SK-N-SH treated with all-trans-retinoic acid at 6 μM for 48 hours (cell line): Measurements from ENCODE around the gene PLPP1.

Experiments used
- ATAC-seq: fragments of 200-7000 bp; cut with Tn5 transposase; 3 replicates; pipeline ENCODE4 v1.9.1; 2020; ENCODE audit warnings: mild to moderate bottlenecking, moderate library complexity
- ARNTL ChIP-seq: fragments of 450-650 bp; formaldehyde crosslinking; IDR thresholded peaks from 2 replicates; pipeline ENCODE4 v1.5.0; 2020; ENCODE audit warnings: low read depth, mild to moderate bottlenecking, moderate library complexity, borderline replicate concordance
- CSDC2 ChIP-seq: fragments of 250-450 bp; sonication (Bioruptor Pico); IDR thresholded peaks from 2 replicates; pipeline ENCODE4 v1.5.0; 2020; ENCODE audit warnings: mild to moderate bottlenecking, moderate library complexity
- ESRRG ChIP-seq: fragments of 250-450 bp; sonication (Bioruptor Pico); IDR thresholded peaks from 2 replicates; pipeline ENCODE4 v1.6.1; 2021; ENCODE audit warnings: mild to moderate bottlenecking
- GLIS3 ChIP-seq: fragments of 250-450 bp; sonication (Bioruptor Pico); IDR thresholded peaks from 2 replicates; pipeline ENCODE4 v1.5.0; 2020; ENCODE audit warnings: mild to moderate bottlenecking, moderate library complexity
- OSR1 ChIP-seq: fragments of 250-450 bp; sonication (Bioruptor Pico); IDR thresholded peaks from 2 replicates; pipeline ENCODE4 v1.8.0; 2022; ENCODE audit warnings: moderate library complexity, mild to moderate bottlenecking, inconsistent platforms
- TCF4 ChIP-seq: fragments of 250-450 bp; sonication (Bioruptor Pico); IDR thresholded peaks from 2 replicates; pipeline ENCODE4 v1.8.0; 2021; ENCODE audit warnings: mild to moderate bottlenecking, moderate library complexity, borderline replicate concordance
- TOX ChIP-seq: fragments of 250-450 bp; sonication (Bioruptor Pico); IDR thresholded peaks from 2 replicates; pipeline ENCODE4 v1.8.0; 2021; ENCODE audit warnings: mild to moderate bottlenecking, moderate library complexity, borderline replicate concordance
- ZNF565 ChIP-seq: fragments of 450-650 bp; formaldehyde crosslinking; conservative IDR thresholded peaks from 2 replicates; pipeline ENCODE4 v1.5.0; 2020; ENCODE audit warnings: low read depth, mild to moderate bottlenecking, moderate library complexity
- ZNF70 ChIP-seq: fragments of 450-650 bp; formaldehyde crosslinking; IDR thresholded peaks from 2 replicates; pipeline ENCODE4 v1.5.0; 2020; ENCODE audit warnings: mild to moderate bottlenecking, moderate library complexity
- ZNF8 ChIP-seq: fragments of 450-650 bp; formaldehyde crosslinking; IDR thresholded peaks from 2 replicates; pipeline ENCODE4 v1.5.0; 2020; ENCODE audit warnings: mild to moderate bottlenecking, moderate library complexity
- TF ChIP-seq, protein P1 (sequence below): fragments of 250-450 bp; sonication (Bioruptor Pico); IDR thresholded peaks from 2 replicates; pipeline ENCODE4 v1.8.0; 2021; ENCODE audit warnings: low read depth, mild to moderate bottlenecking, moderate library complexity, borderline replicate concordance
- TF ChIP-seq, protein P2 (sequence below): fragments of 250-450 bp; sonication (Bioruptor Pico); IDR thresholded peaks from 2 replicates; pipeline ENCODE4 v1.5.0; 2020; ENCODE audit warnings: mild to moderate bottlenecking, moderate library complexity
- TF ChIP-seq, protein P3 (sequence below): fragments of 250-450 bp; sonication (Bioruptor Pico); IDR thresholded peaks from 2 replicates; pipeline ENCODE4 v1.5.1; 2020; ENCODE audit warnings: low read depth, mild to moderate bottlenecking, moderate library complexity
- TF ChIP-seq, protein P4 (sequence below): fragments of 250-450 bp; sonication (Bioruptor Pico); IDR thresholded peaks from 2 replicates; pipeline ENCODE4 v1.5.1; 2021; ENCODE audit warnings: mild to moderate bottlenecking, moderate library complexity
- TF ChIP-seq, protein P5 (sequence below): fragments of 250-450 bp; sonication (Bioruptor Pico); IDR thresholded peaks from 2 replicates; pipeline ENCODE4 v1.8.0; 2020; ENCODE audit warnings: mild to moderate bottlenecking, moderate library complexity, borderline replicate concordance

Gene PLPP1

DNA sequence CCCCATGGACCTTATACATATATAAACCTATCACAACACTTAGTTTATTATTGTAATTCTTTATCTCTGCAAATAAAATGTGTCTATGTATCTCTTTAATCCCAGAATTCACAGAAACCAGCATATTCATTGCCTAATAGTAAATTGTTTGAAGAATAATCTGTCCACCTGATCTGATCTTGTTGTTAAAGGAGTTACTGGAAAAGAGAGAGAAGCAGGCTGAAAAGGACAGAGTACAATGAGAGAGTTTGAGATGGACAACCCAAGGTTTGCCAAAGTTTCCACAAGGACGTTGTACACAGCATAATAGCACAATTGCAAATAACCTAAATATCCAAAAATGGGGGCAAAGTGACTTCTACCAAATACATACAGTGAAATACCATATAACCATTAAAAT lies 23.8 kb downstream of the PLPP1 start:
- ATAC-seq = no peak
- TF ChIP-seq GLIS3 (CRISPR knock-in tag) = no peak
- TF ChIP-seq, protein P1, sequence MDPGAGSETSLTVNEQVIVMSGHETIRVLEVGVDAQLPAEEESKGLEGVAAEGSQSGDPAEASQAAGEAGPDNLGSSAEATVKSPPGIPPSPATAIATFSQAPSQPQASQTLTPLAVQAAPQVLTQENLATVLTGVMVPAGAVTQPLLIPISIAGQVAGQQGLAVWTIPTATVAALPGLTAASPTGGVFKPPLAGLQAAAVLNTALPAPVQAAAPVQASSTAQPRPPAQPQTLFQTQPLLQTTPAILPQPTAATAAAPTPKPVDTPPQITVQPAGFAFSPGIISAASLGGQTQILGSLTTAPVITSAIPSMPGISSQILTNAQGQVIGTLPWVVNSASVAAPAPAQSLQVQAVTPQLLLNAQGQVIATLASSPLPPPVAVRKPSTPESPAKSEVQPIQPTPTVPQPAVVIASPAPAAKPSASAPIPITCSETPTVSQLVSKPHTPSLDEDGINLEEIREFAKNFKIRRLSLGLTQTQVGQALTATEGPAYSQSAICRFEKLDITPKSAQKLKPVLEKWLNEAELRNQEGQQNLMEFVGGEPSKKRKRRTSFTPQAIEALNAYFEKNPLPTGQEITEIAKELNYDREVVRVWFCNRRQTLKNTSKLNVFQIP (CRISPR knock-in tag) = no peak
- no peak for TF ChIP-seq ZNF565 (CRISPR knock-in tag)

DNA sequence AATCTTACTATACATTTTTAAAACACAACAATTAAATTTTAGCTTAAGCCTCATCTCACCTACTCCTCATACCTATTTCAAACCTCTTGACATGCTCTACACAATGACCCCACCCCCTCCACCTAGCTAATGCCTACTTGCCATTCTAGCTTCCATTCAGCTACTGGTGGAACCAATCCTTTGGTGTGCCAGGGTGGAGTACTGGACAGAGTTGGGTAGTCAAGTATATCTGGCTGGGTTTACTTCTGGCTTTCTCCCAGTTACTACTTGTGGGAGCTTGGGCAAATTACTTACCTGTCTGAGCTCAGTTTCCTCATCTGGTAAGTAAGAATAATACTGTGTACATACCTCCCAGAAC lies 24.3 kb downstream of the PLPP1 start:
- TF ChIP-seq ZNF565 (CRISPR knock-in tag) (no peak), OSR1 (CRISPR knock-in tag) (no peak), ESRRG (CRISPR knock-in tag) (no peak), GLIS3 (CRISPR knock-in tag) (no peak)
- TF ChIP-seq, protein P2, sequence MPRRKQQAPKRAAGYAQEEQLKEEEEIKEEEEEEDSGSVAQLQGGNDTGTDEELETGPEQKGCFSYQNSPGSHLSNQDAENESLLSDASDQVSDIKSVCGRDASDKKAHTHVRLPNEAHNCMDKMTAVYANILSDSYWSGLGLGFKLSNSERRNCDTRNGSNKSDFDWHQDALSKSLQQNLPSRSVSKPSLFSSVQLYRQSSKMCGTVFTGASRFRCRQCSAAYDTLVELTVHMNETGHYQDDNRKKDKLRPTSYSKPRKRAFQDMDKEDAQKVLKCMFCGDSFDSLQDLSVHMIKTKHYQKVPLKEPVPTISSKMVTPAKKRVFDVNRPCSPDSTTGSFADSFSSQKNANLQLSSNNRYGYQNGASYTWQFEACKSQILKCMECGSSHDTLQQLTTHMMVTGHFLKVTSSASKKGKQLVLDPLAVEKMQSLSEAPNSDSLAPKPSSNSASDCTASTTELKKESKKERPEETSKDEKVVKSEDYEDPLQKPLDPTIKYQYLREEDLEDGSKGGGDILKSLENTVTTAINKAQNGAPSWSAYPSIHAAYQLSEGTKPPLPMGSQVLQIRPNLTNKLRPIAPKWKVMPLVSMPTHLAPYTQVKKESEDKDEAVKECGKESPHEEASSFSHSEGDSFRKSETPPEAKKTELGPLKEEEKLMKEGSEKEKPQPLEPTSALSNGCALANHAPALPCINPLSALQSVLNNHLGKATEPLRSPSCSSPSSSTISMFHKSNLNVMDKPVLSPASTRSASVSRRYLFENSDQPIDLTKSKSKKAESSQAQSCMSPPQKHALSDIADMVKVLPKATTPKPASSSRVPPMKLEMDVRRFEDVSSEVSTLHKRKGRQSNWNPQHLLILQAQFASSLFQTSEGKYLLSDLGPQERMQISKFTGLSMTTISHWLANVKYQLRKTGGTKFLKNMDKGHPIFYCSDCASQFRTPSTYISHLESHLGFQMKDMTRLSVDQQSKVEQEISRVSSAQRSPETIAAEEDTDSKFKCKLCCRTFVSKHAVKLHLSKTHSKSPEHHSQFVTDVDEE = no peak
- TF ChIP-seq, protein P3, sequence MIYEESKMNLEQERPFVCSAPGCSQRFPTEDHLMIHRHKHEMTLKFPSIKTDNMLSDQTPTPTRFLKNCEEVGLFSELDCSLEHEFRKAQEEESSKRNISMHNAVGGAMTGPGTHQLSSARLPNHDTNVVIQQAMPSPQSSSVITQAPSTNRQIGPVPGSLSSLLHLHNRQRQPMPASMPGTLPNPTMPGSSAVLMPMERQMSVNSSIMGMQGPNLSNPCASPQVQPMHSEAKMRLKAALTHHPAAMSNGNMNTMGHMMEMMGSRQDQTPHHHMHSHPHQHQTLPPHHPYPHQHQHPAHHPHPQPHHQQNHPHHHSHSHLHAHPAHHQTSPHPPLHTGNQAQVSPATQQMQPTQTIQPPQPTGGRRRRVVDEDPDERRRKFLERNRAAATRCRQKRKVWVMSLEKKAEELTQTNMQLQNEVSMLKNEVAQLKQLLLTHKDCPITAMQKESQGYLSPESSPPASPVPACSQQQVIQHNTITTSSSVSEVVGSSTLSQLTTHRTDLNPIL (CRISPR knock-in tag) = no peak
- TF ChIP-seq, all 23 proteins: peak for 0
- ATAC-seq = no peak

DNA sequence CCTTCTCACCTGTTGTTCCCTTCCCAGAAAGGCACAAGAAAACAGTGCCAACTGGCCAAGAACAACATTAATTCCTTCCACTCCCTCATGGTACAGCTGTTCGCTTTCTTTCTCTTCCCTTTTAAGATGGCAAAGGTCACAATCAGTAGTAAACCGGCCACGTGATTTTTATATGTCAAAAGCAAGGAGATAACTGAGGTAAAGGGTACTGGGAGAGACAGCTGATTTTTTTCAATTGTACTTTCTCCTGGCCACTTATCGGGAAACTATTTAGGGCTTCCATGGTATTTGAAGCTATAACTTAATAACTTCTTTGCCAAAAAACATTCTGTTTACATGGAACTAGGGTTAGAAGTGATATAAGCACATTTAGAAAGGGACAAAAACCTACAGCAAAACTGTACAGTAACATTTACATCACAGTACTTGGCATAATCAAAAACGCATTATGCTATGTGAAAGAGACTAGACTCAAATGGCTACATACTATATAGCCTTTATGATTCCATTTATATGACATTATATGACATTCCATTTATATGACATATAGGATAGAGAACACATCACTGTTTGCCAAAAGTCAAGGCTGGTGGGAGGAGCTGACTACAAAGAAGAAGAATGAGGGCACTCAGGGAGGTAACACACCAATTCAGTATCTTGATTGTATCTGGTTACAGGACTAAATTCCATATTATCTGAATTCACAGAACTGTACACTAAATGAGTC lies 24.8 kb downstream of the PLPP1 start:
- ATAC-seq = no peak
- TF ChIP-seq OSR1 (CRISPR knock-in tag) = no peak
- TF ChIP-seq ARNTL (CRISPR knock-in tag) = no peak
- TF ChIP-seq ZNF70 = no peak
- TF ChIP-seq ESRRG (CRISPR knock-in tag) = no peak
- no peak for TF ChIP-seq ZNF565 (CRISPR knock-in tag)
- TF ChIP-seq, protein P3 (CRISPR knock-in tag) = no peak
- TF ChIP-seq, protein P1 (CRISPR knock-in tag) = no peak
- TF ChIP-seq, protein P4, sequence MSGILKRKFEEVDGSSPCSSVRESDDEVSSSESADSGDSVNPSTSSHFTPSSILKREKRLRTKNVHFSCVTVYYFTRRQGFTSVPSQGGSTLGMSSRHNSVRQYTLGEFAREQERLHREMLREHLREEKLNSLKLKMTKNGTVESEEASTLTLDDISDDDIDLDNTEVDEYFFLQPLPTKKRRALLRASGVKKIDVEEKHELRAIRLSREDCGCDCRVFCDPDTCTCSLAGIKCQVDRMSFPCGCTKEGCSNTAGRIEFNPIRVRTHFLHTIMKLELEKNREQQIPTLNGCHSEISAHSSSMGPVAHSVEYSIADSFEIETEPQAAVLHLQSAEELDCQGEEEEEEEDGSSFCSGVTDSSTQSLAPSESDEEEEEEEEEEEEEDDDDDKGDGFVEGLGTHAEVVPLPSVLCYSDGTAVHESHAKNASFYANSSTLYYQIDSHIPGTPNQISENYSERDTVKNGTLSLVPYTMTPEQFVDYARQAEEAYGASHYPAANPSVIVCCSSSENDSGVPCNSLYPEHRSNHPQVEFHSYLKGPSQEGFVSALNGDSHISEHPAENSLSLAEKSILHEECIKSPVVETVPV (CRISPR knock-in tag) = no peak
- no peak for TF ChIP-seq ZNF8

DNA sequence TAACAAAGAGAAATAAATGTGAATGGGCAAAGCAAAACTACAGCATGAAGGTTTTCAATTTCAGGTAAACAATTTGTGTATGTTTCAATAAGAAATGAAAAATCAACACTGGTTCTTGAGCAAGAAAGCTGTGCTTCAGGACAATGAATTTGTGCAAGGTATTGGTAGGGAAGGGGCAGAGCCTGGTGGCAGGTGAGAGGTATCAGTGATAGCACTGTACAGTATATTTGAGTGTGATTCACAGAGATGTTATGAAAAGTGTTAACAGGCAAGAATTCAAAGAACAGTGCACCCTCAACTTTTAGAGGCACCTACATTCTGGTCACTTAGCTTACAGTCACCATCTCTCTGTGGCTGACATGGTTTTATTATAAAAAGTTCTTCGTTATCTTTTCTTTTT lies 25.7 kb downstream of the PLPP1 start:
- no peak for ATAC-seq
- TF ChIP-seq ZNF8 (no peak), TOX (no peak), ZNF70 (no peak), GLIS3 (CRISPR knock-in tag) (no peak), ESRRG (CRISPR knock-in tag) (no peak), TCF4 (CRISPR knock-in tag) (no peak), CSDC2 (CRISPR knock-in tag) (no peak)
- TF ChIP-seq, protein P5, sequence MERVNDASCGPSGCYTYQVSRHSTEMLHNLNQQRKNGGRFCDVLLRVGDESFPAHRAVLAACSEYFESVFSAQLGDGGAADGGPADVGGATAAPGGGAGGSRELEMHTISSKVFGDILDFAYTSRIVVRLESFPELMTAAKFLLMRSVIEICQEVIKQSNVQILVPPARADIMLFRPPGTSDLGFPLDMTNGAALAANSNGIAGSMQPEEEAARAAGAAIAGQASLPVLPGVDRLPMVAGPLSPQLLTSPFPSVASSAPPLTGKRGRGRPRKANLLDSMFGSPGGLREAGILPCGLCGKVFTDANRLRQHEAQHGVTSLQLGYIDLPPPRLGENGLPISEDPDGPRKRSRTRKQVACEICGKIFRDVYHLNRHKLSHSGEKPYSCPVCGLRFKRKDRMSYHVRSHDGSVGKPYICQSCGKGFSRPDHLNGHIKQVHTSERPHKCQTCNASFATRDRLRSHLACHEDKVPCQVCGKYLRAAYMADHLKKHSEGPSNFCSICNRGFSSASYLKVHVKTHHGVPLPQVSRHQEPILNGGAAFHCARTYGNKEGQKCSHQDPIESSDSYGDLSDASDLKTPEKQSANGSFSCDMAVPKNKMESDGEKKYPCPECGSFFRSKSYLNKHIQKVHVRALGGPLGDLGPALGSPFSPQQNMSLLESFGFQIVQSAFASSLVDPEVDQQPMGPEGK (CRISPR knock-in tag) = no peak
- TF ChIP-seq, protein P2 = no peak
